Thoracic aorta (tissue), 2 donors: ENCODE measurements around the gene NKAIN1. TPM values are rescaled to one million over a fixed set of nuclear protein-coding genes. Genes with fewer than 3 reads are reported as not detected.
"Not testable (repeated sequence)": the region's sequence is repeated elsewhere in the genome, so short reads cannot be mapped to it uniquely, and the experiment has no call there.

ENCODE experiments used
- ATAC-seq: fragments of 150-250 bp; one replicate; pipeline ENCODE4 v1.8.0; 2017; ENCODE audit warnings: low read depth; ENCODE audit not compliant: insufficient number of reproducible peaks, low FRiP score
- DNase-seq: peaks from one replicate; pipeline ENCODE4 v3.0.0-alpha.2; 2020; ENCODE audit warnings: low spot score
- H3K27ac ChIP-seq, 2 donors: fragments of 200-600 bp; sonication (generic); 1 replicate in 1 of 2; 2 replicates in 1 of 2; pipeline ENCODE4 v1.5.1; 2016; ENCODE audit warnings: mild to moderate bottlenecking in 2 of 2, moderate library complexity in 2 of 2
- H3K27me3 ChIP-seq: fragments of 200-600 bp; sonication (generic); replicated peaks from 2 replicates; pipeline ENCODE4 v1.6.0; 2016; ENCODE audit warnings: mild to moderate bottlenecking; ENCODE audit not compliant: insufficient read depth
- H3K36me3 ChIP-seq: fragments of 200-600 bp; sonication (generic); one replicate; pipeline ENCODE4 v1.5.1; 2016
- H3K4me1 ChIP-seq, 2 donors: fragments of 200-600 bp; sonication (generic); 1 replicate in 1 of 2; 2 replicates in 1 of 2; pipeline versions ENCODE4 v1.5.1 to v1.6.0; 2016; ENCODE audit warnings: low read depth in 2 of 2, mild to moderate bottlenecking in 1 of 2; ENCODE audit not compliant: control insufficient read depth in 1 of 2
- H3K4me3 ChIP-seq: fragments of 200-600 bp; sonication (generic); 2 replicates; pipeline ENCODE4 v1.5.1; 2016; ENCODE audit warnings: mild to moderate bottlenecking
- H3K9me3 ChIP-seq: fragments of 200-600 bp; sonication (generic); 2 replicates; pipeline ENCODE4 v1.5.1; 2016
- total RNA-seq, 2 donors: library from RNA; depleted of rRNA; stranded (reverse); fragments of >200 nt; gene quantifications; one replicate each; pipeline versions ENCODE4 v1.1.0 to v1.2.3, GENCODE V29; 2016
- TF ChIP-seq, protein P1 (sequence below): fragments of 200-600 bp; sonication (generic); IDR thresholded peaks from one replicate; pipeline ENCODE4 v1.5.1; 2019; ENCODE audit warnings: antibody characterized with exemption

Gene NKAIN1
- total RNA-seq, 2 donors from 2014 or later = not detected

DNA sequence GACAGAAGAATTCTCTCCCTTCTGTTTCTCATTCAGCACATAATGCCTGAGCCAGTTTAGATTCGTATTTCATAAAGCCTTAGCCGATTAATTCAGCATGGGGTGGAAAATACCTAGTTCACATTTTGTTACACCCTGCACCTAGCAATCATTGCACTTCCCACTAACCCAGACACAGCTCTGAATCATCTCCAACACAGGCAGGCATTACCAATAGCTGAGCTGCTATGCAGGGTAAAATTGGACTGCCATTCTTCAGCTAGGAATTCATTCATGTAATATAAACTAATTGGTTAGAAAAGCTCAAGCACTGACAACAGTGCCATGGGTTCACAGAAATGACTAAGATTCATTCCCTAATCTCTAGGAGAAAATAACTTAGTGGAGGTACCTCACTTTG is 26.9 kb upstream of the NKAIN1 start:
- TF ChIP-seq, protein P1, sequence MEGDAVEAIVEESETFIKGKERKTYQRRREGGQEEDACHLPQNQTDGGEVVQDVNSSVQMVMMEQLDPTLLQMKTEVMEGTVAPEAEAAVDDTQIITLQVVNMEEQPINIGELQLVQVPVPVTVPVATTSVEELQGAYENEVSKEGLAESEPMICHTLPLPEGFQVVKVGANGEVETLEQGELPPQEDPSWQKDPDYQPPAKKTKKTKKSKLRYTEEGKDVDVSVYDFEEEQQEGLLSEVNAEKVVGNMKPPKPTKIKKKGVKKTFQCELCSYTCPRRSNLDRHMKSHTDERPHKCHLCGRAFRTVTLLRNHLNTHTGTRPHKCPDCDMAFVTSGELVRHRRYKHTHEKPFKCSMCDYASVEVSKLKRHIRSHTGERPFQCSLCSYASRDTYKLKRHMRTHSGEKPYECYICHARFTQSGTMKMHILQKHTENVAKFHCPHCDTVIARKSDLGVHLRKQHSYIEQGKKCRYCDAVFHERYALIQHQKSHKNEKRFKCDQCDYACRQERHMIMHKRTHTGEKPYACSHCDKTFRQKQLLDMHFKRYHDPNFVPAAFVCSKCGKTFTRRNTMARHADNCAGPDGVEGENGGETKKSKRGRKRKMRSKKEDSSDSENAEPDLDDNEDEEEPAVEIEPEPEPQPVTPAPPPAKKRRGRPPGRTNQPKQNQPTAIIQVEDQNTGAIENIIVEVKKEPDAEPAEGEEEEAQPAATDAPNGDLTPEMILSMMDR = no peak
- Histone ChIP-seq H3K36me3 (peaks cover 35% of the 10 kb centered on the region), H3K27ac (no peak overlapping the region)

DNA sequence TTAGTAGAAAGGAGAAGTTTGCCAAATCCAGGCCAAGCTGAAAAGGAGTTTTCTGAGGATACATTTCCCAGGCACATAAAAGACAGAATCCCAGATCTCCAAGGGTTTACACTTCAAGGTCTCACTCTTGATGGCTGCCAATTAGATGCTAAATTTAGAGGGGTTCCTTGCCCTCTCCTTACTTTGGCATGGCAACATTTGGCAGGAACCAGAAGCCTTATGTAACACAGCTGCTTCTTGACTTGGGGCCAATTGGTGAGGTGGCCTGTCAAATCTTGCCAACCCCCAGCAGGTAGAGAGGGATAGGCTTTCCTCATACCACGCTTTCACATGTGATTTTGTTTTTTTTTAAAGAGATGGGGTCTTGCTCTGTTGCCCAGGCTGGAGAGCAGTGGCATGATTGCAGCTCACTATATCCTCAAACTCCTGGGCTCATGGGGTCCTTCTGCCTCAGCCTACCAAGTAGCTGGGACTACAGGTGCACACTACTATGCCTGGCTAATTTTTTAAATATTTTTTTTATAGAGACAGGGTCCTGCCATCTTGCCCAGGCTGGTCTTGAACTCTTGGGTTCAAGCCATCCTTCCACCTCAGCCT is 25.2 kb upstream of the NKAIN1 start:
- TF ChIP-seq, protein P1 = no peak
- ATAC-seq (no peak), DNase-seq (no peak)
- peaks cover 0 to 16% of the 10 kb centered on the region in 2 donors for H3K4me1 ChIP-seq
- H3K4me3 ChIP-seq = no peak overlapping the region
- H3K27me3 ChIP-seq = no peaks in the 10 kb centered on the region
- H3K27ac ChIP-seq = no peak overlapping the region
- no peaks in the 10 kb centered on the region for H3K9me3 ChIP-seq
- H3K36me3 ChIP-seq = peaks cover 48% of the 10 kb centered on the region

More for the DNA sequence above, 26.9 kb upstream of the NKAIN1 start:
- Histone ChIP-seq H3K27me3 (no peaks in the 10 kb centered on the region), H3K9me3 (no peaks in the 10 kb centered on the region), H3K4me1 (peaks cover 0 to 16% of the 10 kb centered on the region in 2 donors), H3K4me3 (no peak overlapping the region)
- no peak for DNase-seq
- ATAC-seq = no peak

DNA sequence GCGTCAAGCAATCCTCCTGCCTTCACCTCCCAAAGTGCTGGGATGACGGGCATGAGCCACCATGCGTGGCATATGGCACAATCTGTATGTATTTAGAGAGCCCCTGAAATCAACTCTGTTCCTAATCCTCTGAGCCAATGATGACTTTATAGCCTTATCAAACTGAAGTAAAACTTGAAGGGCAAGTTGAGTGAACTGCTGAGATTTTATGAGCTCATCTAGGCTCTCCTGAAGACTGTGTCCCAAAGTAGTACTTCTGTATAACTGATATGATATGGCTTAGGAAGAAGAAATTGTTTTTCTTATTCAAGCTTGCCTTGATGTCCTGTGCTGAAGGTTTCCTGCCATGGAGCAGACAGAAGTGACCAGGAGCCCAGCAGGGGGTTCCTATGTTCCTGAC is 23.7 kb upstream of the NKAIN1 start:
- Histone ChIP-seq H3K9me3 (no peaks in the 10 kb centered on the region), H3K36me3 (peaks cover 50% of the 10 kb centered on the region), H3K27me3 (no peaks in the 10 kb centered on the region), H3K4me1 (peaks cover 0 to 16% of the 10 kb centered on the region in 2 donors), H3K27ac (no peak overlapping the region), H3K4me3 (no peak overlapping the region)
- TF ChIP-seq, protein P1 = no peak
- DNase-seq (no peak), ATAC-seq (no peak)

DNA sequence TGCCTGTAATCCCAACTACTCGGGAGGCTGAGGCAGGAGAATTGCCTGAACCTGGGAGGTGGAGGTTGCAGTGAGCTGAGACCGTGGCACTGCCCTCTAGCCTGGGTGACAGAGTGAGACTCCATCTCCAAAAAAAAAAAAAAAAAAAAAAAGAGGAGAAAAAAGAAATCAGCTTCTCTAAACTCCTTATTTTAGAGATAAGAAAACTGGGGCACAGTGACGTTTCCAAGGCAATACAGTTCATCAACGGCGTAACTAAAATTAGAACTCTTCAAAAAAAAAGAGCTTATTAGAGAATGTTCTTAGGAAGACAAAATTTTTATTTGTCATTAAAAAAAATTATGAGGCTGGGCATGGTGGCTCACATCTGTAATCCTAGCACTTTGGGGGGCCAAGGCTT is 22.7 kb upstream of the NKAIN1 start:
- peaks cover 44% of the 10 kb centered on the region for H3K36me3 ChIP-seq
- H3K27me3 ChIP-seq, H3K9me3 ChIP-seq, DNase-seq, H3K4me3 ChIP-seq, ATAC-seq, H3K27ac ChIP-seq: not testable (repeated sequence)
- peaks cover 0 to 16% of the 10 kb centered on the region in 2 donors for H3K4me1 ChIP-seq

DNA sequence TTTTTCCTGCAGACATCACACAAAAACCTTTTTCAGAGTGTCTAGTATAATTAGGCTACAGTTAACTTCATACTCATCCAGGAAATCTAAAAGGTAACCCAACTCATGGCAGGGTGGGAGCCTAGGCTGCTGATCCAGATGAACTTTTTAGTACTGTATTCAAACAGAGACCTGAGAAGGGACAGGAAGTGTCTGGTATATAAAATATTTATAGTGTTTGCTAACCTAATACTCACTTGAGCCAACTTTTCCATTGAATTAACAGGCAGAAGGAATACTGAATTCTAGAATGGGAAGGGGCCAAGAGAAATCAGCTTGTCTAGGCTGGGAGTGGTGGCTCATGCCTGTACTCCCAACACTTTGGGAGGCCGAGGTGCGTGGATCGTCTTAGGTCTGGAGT is 22.2 kb upstream of the NKAIN1 start:
- Histone ChIP-seq H3K9me3 (no peaks in the 10 kb centered on the region), H3K27ac (no peak overlapping the region), H3K4me3 (no peak overlapping the region), H3K27me3 (no peaks in the 10 kb centered on the region), H3K4me1 (peaks cover 0 to 16% of the 10 kb centered on the region in 2 donors), H3K36me3 (peaks cover 40% of the 10 kb centered on the region)
- ATAC-seq = no peak
- TF ChIP-seq, protein P1 = no peak
- DNase-seq = no peak

DNA sequence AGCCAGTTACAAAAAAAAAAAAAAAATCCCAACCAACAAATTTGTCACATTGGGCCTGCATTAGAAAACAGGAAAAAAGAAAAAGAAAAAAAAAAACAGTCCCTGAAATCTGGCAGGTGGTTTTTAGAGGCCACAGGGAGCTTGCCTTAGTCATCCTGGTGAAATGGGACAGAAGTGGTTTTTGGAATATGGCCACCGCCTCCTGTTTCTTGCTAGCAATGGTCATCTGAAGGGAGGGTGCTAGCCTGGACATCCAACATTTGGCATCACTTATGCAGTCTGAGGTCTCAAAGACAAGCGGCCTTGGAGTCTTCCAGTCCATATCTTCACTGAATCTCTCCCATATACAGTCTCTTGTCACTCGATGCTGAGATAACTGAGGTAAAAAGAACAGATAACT is 20.1 kb upstream of the NKAIN1 start:
- Histone ChIP-seq H3K4me1 (peaks cover 0 to 12% of the 10 kb centered on the region in 2 donors), H3K4me3 (no peak overlapping the region), H3K9me3 (no peaks in the 10 kb centered on the region), H3K27me3 (no peaks in the 10 kb centered on the region), H3K27ac (no peak overlapping the region), H3K36me3 (peaks cover 37% of the 10 kb centered on the region)
- TF ChIP-seq, protein P1 = no peak
- DNase-seq = no peak
- no peak for ATAC-seq
